GM19455 (cell line): ENCODE data around the gene SUFU.
"Not testable (repeated sequence)": the region's sequence is repeated elsewhere in the genome, so short reads cannot be mapped to it uniquely, and the experiment has no call there.

Source experiments
- ATAC-seq: cut with Tn5 transposase; IDR thresholded peaks from one replicate; pipeline ENCODE4 v1.9.1; 2021; ENCODE audit not compliant: unreplicated experiment

The SUFU gene

DNA sequence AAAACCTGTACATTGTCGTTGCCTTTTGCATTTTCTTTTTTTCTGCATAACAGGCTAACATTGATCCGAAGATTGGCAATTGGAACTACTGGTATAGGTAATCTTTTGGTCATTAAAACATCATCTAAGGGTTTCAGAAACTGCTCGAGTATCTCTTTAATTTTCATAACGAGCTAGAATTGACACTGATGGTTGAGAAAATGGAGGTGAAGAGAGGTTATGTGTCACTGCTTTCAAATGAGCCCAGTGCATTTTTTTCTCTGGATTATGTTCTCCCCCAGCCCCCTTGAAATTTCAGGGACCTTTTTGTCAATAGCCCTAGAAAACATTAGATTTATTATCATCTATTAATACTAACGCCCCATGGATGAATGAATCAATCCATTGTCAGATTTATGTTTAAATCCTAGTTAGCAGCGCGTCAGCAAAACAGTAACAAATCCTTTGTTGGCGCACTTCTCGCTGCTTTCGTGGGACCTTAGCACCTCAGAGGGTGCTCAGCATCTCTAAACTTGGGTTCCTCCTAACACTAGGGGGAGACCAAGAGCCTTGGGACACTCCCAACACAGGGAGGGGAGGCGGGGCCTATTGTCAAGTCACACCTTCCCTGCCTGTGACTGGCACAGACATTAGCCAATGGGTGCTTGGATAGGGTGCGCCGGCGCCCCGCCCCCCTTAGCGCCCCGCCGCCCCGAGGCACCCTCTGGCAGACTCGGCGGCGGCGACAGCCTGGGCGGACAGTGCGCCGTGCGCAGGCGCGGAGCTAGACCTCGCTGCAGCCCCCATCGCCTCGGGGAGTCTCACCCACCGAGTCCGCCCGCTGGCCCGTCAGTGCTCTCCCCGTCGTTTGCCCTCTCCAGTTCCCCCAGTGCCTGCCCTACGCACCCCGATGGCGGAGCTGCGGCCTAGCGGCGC is at the start of gene SUFU:
Gene SUFU (plus strand): TSS at position 709 of the 915 bp plus-strand sequence. CDS start 181 bp downstream, at position 890.
- peak; percentile 57 for ATAC-seq

DNA sequence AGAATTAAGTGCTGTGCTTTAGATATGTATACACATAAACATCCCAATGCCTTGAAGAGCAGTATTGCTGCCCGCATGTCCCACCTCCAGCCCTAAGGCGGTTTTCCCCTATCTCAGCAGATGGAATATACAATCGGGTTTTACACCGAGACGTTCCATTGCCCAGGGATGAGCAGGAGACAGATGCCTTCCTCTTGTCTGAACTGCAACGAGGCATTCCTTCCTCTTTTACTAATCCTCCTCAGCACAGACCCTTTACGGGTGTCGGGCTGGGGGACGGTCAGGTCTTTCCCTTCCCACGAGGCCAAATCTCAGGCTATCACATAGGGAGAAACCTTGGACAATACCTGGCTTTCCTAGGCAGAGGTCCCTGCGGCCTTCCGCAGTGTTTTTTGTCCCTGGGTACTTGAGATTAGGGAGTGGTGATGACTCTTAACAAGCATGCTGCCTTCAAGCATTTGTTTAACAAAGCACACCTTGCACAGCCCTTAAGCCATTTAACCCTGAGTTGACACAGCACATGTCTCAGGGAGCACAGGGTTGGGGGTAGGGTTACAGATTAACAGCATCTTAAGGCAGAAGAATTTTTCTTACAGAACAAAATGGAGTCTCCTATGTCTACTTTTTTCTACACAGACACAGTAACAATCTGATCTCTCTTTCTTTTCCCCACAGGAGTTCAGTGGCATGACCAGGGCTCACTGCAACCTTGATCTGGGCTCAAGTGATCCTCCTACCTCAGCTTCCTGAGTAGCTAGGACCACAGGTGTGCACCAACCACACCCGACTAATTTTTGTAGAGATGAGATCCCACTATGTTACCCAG is 48.9 kb upstream of the SUFU start:
- ATAC-seq = not testable (repeated sequence)

DNA sequence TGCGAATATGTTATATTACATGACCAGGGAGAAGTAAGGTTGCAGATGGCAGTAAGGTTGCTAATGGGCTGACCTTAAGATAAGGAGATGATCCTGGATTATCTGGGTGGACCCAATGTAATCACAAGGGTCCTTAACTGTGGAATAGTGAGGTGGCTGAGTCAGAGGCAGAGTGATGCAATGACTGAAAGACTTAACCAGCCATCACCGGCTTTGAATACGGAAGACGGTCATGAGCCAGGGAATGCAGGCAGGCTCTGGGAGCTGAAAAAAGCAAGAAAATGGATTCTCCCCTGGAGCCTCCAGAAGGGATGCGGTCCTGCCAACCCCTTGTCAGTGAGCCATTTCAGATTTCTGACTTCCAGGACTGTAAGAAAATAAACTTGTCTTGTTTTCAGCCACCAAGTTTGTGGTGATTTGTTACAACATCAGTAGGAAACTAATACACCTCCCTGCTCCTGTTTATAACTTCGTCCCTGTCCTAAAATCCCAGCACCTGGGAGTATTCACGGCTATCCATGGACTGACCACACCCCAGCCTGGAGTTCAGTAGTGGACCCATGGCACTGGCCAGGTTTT is 47.8 kb upstream of the SUFU start:
- no peak for ATAC-seq

DNA sequence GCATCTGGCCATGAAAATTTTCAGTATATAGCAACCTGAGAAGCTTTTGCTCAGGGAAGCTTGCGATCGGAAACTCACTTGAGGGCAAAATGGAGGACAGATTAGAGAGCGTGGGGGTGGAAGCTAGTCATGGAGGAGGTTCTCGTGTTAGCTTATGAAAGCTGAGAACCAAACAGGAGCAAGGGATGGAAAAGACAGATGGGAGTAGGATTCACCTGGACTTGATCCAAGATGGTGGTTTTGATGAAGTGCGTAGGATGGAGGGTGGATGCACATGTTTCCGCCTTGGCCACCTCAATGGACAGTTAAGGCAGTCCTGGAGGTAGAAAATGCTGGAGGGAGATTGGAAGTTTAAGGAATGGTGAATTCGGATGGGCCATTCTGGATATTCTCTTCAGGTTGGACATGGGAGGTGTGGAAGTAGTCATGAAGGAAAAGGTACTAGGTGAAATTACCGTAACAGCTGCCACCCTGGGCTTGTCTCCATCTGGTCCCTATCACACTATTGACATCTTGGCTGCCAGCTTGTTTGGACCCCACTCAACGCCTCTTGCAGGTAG is 46.1 kb upstream of the SUFU start:
- ATAC-seq = no peak

DNA sequence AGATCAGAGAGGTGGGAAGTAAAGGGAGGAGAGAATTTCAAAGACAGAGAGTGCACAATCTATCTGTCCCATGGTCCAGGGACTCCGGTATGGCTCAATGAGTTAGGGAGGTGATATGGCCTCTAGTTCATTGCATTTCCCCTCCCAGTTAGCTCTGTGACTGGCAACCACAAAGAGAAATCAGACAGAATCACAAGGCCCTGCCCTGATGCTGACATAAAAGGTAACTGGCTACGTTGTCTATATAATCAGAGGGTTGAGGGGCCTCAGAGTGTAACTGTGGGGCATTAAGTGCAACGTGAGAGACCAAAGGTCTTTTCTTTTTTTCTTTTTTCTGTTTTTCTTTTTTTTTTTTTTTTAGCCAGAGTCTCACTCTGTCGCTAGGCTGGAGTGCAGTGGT is 45.1 kb upstream of the SUFU start:
- ATAC-seq = no peak

DNA sequence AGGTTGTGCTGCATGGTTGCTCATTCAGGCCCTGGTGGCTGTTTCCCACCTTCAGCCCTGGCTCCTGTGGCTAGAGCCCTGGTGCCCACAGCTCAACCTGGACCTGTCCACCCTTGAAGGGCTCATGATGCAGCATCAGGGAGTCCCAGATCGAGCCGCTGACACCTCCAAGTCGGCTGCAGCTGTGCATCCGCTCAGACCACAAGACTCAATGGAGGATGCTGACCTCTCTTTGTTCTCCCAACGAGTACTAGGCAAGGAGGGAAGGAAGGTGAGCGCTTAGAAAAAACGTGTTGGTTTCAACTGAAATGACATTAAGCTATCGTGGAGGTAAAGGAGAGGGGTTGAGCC is 43.0 kb upstream of the SUFU start:
- peak; percentile 41 for ATAC-seq

DNA sequence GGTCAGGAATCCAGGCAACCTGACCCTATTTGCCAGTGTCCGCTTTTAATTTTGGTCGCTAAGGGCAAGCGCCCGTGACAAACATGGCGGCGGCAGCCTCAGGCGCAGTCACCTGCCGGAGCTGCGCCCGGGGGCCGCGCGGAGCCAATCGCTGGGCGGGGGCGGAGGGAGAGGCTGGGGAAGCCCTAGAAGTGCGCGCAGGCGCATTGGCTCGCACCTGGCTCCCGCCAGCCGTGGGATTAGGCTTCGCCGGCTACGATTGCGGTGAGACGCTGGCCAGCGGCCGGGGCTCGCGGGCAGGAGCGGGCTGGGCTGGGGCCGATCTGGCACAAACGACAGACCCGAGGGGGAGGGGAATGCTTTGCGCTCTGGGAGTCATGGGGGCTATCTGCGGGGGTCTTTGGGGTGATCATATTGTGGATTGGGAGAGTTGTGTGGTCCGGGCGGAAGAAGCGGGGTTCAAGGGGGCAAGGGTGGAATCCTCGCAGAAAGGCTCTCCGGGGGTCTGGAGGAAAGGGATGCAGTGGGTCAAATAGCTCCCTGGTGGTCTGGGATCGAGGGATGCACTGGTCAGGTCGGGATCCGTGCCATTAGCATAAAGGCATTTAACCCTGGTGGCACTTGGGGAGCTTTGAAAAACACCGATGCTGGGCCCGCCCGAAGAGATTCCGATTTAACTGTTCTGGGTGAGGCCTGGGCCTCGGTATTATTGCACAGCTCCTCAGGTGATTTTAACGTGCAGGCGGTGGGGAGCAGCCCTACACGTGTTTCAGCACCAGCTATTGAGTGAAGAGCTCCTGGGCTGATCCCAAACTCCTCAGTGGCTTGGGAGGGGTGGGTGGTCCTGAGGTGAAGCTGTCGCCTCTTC is 42.4 kb upstream of the SUFU start:
- ATAC-seq = peak; percentile 87

DNA sequence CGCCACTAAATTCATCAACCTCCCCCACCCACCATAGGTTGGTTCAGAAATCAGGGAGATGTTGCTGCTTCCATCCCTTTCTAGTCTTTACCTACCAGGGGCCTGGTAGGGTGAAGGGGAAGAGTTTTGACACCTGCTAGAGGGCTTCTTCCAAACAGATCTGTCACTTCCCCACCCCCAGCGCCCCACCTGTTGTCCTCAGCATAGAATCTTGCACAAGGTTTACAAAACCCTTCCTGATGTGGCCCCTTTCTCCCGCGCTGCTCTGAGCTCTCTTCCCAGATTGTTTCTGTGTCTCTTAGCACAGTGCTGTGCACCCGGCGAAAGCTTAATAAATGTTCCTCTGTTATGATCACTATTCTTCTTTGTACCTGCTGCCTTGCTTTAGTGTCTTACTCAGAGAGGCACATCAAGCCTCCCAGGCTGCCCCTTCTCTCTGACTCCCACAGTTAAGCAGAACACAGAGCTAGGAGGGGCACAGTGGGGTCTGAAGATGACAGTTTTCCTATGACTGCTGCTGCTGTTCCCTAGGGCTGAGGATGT is 41.2 kb upstream of the SUFU start:
- ATAC-seq = no peak

DNA sequence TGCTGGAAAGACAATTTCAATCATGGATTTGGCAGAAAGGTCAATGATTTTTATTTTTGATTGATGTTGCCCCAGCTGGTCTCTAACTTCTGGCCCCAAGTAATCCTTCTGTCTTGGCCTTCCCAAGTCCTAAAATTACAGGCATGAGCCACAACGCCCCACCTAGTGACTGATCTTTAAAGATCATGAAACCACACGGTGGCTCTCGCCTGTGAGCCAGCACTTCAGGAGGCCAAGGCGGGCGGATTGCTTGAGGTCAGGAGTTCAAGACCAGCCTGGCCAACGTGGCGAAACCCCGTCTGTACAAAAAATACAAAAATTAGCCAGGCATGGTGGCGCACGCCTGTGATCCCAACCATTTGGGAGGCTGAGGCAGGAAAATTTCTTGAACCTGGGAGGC is 39.8 kb upstream of the SUFU start:
- ATAC-seq = no peak

DNA sequence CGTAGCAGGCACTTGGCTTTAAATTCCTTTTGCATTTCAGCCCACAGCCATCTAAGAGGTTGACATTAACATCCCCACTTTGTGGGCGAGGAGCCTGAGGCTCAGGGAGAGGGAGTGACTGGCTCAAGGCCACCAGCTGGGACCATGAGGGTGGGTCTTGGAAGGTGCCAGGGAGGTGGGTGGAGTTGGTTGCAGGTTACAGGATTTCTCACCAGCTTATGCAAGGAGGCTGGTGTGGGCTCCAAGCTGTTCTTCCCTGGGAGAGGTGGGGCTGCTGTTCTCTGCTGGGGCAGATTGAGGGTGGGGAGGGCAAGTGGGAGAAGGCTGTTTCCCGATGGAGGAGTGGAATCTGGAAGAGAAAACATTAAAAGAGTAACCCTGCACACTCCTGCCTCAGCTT is 38.3 kb upstream of the SUFU start:
- ATAC-seq = no peak

DNA sequence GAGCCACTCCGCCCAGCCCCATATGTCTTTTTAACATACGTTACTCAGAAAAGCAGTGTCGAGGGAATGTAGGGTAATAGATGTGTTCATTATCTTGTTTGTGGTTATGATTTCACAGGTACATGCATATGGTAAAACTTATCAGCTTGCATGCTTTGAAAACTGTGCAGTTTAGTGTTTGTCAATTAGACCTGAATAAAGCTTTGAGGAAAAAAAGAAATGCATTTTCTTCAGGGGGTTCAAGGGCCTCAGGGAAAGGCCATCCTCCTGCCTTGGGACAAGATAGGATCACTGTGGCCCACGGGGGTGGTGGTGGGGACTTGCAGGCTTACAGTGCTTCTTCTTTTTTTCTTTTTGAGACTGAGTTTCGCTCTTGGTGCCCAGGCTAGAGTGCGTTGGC is 36.5 kb upstream of the SUFU start:
- ATAC-seq = no peak

DNA sequence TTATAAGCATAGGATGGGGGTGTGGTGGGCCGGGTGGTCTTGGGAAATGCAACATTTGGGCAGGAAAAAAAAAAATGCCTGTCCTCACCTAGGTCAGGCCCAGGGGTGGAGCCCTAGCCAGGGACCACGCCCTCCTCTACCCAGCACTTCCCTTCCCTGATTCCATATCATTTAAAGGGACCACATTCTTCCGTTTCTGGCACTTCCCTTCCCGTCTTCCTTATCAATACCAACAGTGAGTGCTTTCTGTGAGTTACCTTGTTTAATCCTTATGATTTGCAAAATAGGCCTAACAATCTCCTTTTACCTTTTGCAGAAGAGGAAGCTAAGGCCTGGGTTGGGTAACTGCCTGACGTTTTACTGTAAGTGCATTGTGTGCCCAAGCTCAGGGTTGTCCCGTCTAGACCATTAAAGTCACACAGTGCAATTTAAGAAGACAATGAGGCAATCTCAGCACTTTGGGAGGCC is 35.8 kb upstream of the SUFU start:
- no peak for ATAC-seq

DNA sequence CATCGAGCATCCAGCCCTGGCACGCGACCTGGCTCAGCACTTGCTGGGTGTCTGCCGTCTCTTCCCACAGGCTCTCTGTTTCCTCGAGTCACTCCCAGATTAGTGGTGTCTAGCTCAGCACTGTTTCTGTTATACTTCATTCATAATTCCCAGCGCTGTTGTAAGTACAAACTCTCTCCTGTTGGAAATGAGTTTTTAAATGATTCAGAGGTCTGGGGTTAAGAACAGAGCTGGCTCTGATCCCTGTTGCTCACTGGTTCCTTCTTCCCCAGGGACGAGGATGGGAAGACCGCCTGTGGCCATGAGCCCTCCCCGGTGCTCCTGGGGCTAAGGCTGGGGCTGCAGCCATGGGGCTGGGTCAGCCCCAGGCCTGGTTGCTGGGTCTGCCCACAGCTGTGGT is 35.1 kb upstream of the SUFU start:
- ATAC-seq = no peak

DNA sequence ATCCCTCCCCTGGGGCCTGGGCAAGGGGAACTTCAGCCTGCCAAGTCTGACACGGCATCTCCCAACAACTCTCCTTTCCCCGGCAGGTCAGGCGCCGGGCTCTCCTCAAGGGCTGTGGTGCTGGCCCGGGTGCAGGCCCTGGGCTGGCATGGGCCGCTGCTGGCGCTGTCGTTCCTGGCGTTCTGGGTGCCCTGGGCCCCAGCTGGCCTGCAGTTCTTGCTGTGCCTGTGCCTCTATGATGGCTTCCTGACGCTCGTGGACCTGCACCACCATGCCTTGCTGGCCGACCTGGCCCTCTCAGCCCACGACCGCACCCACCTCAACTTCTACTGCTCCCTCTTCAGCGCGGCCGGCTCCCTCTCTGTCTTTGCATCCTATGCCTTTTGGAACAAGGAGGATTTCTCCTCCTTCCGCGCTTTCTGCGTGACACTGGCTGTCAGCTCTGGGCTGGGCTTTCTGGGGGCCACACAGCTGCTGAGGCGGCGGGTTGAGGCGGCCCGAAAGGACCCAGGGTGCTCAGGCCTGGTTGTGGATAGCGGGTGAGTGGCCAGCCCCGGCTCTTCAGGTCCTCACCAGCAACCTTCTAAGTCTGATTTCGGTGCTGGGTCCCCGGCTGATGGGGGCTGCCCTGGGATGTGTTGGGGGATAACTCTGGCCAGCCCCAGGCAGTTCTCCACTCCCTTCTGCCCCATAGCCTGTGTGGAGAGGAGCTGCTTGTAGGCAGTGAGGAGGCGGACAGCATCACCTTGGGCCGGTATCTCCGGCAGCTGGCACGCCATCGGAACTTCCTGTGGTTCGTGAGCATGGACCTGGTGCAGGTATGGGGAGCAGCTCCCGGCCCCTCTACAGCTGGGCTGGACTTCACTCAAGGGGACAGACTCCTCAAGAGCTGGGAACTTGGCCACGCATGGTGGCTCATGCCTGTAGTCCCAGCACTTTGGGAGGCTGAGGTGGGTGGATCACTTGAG is 32.9 kb upstream of the SUFU start:
- no peak for ATAC-seq

DNA sequence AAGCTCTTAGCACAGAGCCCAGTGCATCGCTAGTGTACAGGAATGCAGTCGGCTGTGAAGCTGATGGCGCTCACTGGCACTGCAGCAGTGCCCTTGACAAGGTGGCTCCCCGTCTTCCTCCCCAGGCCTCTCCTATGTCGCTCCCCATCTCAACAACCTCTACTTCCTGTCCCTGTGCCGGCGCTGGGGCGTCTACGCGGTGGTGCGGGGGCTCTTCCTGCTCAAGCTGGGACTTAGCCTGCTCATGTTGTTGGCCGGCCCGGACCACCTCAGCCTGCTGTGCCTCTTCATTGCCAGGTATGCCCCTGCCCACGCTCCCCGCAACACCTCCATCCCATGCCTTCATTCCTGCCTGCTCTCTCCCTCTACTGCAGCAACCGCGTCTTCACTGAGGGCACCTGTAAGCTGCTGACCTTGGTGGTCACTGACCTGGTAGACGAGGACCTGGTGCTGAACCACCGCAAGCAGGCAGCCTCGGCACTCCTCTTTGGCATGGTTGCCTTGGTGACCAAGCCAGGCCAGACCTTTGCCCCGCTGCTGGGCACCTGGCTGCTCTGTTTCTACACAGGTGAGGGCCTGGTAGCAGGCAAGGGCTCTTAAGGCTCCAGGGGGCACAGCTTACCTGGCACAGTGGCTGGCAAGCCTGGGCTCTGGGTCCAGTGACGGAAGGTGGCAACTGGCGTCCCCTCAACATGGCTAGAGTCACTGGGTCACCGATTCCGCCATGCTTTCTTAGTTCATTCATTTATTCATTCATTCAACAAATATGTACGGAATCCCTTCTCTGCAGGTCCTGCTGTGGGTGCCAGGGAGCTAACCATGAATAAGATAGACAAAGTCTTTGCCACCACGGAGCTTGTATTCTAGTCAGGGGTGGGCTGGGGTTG is 30.1 kb upstream of the SUFU start:
- ATAC-seq = no peak

DNA sequence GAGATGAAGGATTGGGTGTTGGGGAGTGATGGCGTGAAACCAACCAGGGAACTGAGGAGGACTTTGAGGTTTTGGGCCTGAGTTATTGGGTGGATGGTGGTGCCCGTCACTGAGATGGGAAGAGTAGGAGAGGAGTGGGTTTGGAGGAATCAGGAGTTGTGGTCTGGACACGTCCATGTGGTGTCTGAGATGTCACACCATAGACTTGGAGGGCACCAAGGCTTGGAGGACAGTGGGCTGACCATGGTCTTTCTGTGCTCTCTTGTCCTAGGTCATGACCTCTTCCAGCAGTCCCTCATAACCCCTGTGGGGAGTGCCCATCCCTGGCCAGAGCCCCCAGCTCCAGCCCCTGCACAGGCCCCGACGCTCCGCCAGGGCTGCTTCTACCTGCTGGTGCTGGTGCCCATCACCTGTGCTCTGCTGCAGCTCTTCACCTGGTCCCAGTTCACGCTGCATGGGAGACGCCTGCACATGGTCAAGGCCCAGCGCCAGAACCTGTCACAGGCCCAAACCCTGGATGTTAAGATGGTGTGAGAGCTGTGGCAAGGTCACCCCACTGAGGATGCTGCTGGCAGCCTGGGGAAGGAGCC is 28.2 kb upstream of the SUFU start:
- ATAC-seq = no peak

DNA sequence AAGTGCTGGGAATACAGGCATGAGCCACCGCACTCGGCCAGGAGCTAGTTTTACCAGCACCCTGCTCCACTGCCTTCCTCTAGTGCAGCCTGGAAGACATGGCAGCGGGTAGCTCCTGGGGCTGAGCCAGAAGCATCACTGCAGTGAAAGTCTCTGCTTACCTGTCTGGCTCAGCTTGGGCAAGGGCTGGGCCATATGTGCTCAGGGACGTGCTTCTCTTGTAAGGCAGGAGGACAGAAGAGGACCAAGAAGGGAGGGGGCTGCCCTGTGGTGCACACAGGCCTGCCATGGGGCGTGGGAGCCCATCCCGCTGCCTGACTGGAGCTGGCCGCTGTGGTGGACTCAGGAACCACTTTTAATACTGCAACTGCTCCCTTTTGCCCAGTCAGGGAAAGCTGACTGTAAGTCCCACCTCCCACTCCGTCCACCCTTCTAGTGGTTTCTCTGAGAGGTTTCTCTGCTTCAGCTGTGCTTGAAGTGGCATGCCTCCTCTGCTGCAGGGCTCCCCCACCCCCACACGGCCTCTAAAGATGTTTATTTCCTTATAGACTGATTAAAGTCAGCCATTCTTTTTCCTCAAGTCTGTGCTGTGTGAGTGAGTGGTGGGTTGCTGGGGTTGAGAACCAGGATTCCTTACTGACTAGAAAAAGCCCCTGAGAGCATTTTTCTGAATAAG is 27.2 kb upstream of the SUFU start:
- ATAC-seq = no peak
